Liver (tissue), 9 donors: ENCODE measurements around the gene KLF13. TPM values are rescaled to one million over a fixed set of nuclear protein-coding genes. Genes with fewer than 3 reads are reported as not detected.

ENCODE experiments used
- DNase-seq: peaks from one replicate; pipeline ENCODE4 v3.0.0-alpha.2; 2017; ENCODE audit warnings: low spot score
- H3K27ac ChIP-seq, 2 donors: one replicate each; pipeline ENCODE4 v1.7.0; 2013; ENCODE audit warnings: inconsistent platforms in 2 of 2, low read length in 2 of 2, control low read depth in 1 of 2, low read depth in 1 of 2, mild to moderate bottlenecking in 1 of 2
- H3K27me3 ChIP-seq, 4 donors: one replicate each; pipeline versions ENCODE4 v1.6.1 to v1.7.0; 2013; ENCODE audit warnings: low read length in 3 of 4, inconsistent platforms in 1 of 4, mild to moderate bottlenecking in 1 of 4, moderate library complexity in 1 of 4; ENCODE audit not compliant: control insufficient read depth in 4 of 4, insufficient read depth in 4 of 4
- H3K36me3 ChIP-seq, 4 donors: one replicate each; pipeline versions ENCODE4 v1.6.1 to v1.7.0; 2013; ENCODE audit warnings: low read length in 3 of 4, mild to moderate bottlenecking in 3 of 4, low read depth in 1 of 4, moderate library complexity in 1 of 4; ENCODE audit not compliant: control insufficient read depth in 4 of 4, insufficient read depth in 3 of 4
- H3K4me1 ChIP-seq, 4 donors: one replicate each; pipeline versions ENCODE4 v1.6.1 to v1.7.0; 2013; ENCODE audit warnings: low read length in 3 of 4, mild to moderate bottlenecking in 3 of 4, moderate library complexity in 1 of 4; ENCODE audit not compliant: control insufficient read depth in 4 of 4, insufficient read depth in 4 of 4
- H3K4me3 ChIP-seq, 3 donors: one replicate each; pipeline versions ENCODE4 v1.6.1 to v1.7.0; 2013; ENCODE audit warnings: low read length in 3 of 3, control low read depth in 1 of 3, low read depth in 1 of 3, mild to moderate bottlenecking in 1 of 3
- H3K9ac ChIP-seq, 2 donors: one replicate each; pipeline ENCODE4 v1.7.0; 2013; ENCODE audit warnings: low read length in 2 of 2, mild to moderate bottlenecking in 2 of 2, moderate library complexity in 2 of 2, control low read depth in 1 of 2, low read depth in 1 of 2
- H3K9me3 ChIP-seq, 4 donors: one replicate each; pipeline versions ENCODE4 v1.6.1 to v1.7.0; 2013; ENCODE audit warnings: low read length in 3 of 4; ENCODE audit not compliant: control insufficient read depth in 4 of 4
- CTCF ChIP-seq: fragments of 150-350 bp; IDR thresholded peaks from 2 replicates; pipeline ENCODE4 v1.5.1; 2017; ENCODE audit warnings: improper control_type of control experiment, low read depth, low read length; ENCODE audit not compliant: missing input control
- EGR1 ChIP-seq, 2 donors: IDR thresholded peaks; 2 replicates each; pipeline ENCODE4 v1.6.1; 2016 to 2018; ENCODE audit warnings: antibody characterized with exemption in 2 of 2, low read depth in 2 of 2
- FOXA1 ChIP-seq: IDR thresholded peaks from 2 replicates; pipeline ENCODE4 v1.6.1; 2016; ENCODE audit warnings: antibody characterized with exemption
- GABPA ChIP-seq, 2 donors: IDR thresholded peaks in 1 of 2; conservative IDR thresholded peaks in 1 of 2; 2 replicates each; pipeline ENCODE4 v1.6.1; 2016; ENCODE audit warnings: antibody characterized with exemption in 2 of 2, mild to moderate bottlenecking in 1 of 2, moderate library complexity in 1 of 2
- HNF4A ChIP-seq, 2 donors: conservative IDR thresholded peaks; 2 replicates each; pipeline ENCODE4 v1.6.1; 2016; ENCODE audit warnings: antibody characterized with exemption in 2 of 2, mild to moderate bottlenecking in 2 of 2
- JUND ChIP-seq, 2 donors: IDR thresholded peaks; 2 replicates each; pipeline ENCODE4 v1.6.1; 2016; ENCODE audit warnings: antibody characterized with exemption in 2 of 2
- MAX ChIP-seq: IDR thresholded peaks from 2 replicates; pipeline ENCODE4 v1.6.1; 2016; ENCODE audit warnings: antibody characterized with exemption
- NR2F2 ChIP-seq: IDR thresholded peaks from 2 replicates; pipeline ENCODE4 v1.6.1; 2016; ENCODE audit warnings: antibody characterized with exemption
- RAD21 ChIP-seq, 2 donors: IDR thresholded peaks; 2 replicates each; pipeline ENCODE4 v1.6.1; 2016; ENCODE audit warnings: antibody characterized with exemption in 2 of 2, mild to moderate bottlenecking in 2 of 2
- REST ChIP-seq: IDR thresholded peaks from 2 replicates; pipeline ENCODE4 v1.6.1; 2016; ENCODE audit warnings: antibody characterized with exemption, mild to moderate bottlenecking
- SP1 ChIP-seq: IDR thresholded peaks from 2 replicates; pipeline ENCODE4 v1.6.1; 2018; ENCODE audit warnings: antibody characterized with exemption, mild to moderate bottlenecking
- YY1 ChIP-seq: IDR thresholded peaks from 2 replicates; pipeline ENCODE4 v1.6.1; 2016; ENCODE audit warnings: antibody characterized with exemption, mild to moderate bottlenecking
- ZBTB33 ChIP-seq: IDR thresholded peaks from 2 replicates; pipeline ENCODE4 v1.6.1; 2016; ENCODE audit warnings: antibody characterized with exemption
- WGBS: extraction: QIAGEN DNeasy Blood & Tissue Kit; methylation state at CpG from one replicate; pipeline ENCODE4 v1.1.7; 2013; 5-methylcytosine and 5-hydroxymethylcytosine counted together
- polyA plus RNA-seq, 2 donors: library from polyadenylated mRNA; stranded (reverse) in 1 of 2; unstranded in 1 of 2; fragments of 200-250 nt in 1 of 2; fragments of >200 nt in 1 of 2; fragmentation: Nextera tagmentation in 1 of 2; extraction: Ambion mirVana in 1 of 2; gene quantifications; one replicate each; pipeline versions ENCODE4 v1.2.1 to v1.2.3, GENCODE V29; 2013 to 2015
- total RNA-seq, 2 donors: library from RNA; depleted of rRNA; stranded (reverse); fragments of >200 nt; gene quantifications; one replicate each; pipeline ENCODE4 v1.2.3, GENCODE V29; 2014
- donor health status: healthy.
- donor health status: healthy.
- donor health status: healthy.
- donor health status: healthy.
- donor health status: healthy.

The KLF13 gene
- total and polyA plus RNA-seq, 4 donors: 17.4 to 77.1 (median 57.5) TPM

DNA sequence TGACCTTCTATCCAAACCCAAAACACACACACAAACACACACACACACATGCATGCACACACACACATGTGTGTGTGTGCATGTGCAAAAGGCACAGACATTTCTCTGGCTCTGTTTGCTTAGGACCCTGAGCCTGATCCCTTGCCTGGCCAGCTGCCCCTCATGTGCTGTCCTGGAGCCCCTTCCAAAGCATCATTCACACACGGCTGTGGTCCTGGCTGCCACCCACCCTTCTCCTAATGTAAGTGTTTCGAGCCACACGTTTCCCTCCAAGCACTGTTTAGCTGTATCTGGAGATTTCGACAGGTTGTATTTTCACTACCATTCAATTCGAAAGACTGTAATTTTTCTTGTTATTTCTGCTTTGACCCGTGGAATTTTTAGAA, 45.8 kb upstream of the KLF13 start:
- no peak for DNase-seq
- WGBS: 89% methylated on average over 6 of the region's 6 CpGs

GRCh38 chr15:31283043-31283442, 43.6 kb upstream of the KLF13 start:
- Histone ChIP-seq H3K4me1 (peaks cover 5 to 24% (median 16%) of the 10 kb centered on the region in 4 donors), H3K9ac (no peak overlapping the region), H3K27me3 (no peaks in the 10 kb centered on the region), H3K27ac (no peak overlapping the region), H3K36me3 (no peaks in the 10 kb centered on the region), H3K4me3 (no peak overlapping the region), H3K9me3 (peaks cover 0 to 5% (median 0%) of the 10 kb centered on the region in 4 donors)
- WGBS: 96% methylated on average over 4 of the region's 4 CpGs
- DNase-seq: peak; percentile 70
- TF ChIP-seq YY1: no peak
- no peak for TF ChIP-seq SP1
- TF ChIP-seq ZBTB33: no peak
- TF ChIP-seq RAD21 (IDR thresholded peaks at IDR 0.05): no peak
- no peak for TF ChIP-seq NR2F2
- TF ChIP-seq GABPA (IDR thresholded peaks at IDR 0.05 in 1 of 2, conservative IDR thresholded peaks at IDR 0.05 in 1 of 2): no peak
- TF ChIP-seq JUND (IDR thresholded peaks at IDR 0.05): no peak
- no peak for TF ChIP-seq CTCF
- TF ChIP-seq EGR1 (IDR thresholded peaks at IDR 0.05; ENCODE audit: low read depth in 2 of 2): no peak

More for the DNA sequence above, 45.8 kb upstream of the KLF13 start:
- Histone ChIP-seq H3K9ac (no peak overlapping the region), H3K4me3 (no peak overlapping the region), H3K9me3 (no peaks in the 10 kb centered on the region), H3K36me3 (no peaks in the 10 kb centered on the region), H3K27ac (peak overlapping the region; percentile 73 to 81), H3K27me3 (no peaks in the 10 kb centered on the region), H3K4me1 (peaks cover 5 to 24% (median 16%) of the 10 kb centered on the region in 4 donors)
- TF ChIP-seq HNF4A (conservative IDR thresholded peaks at IDR 0.05) (no peak), RAD21 (IDR thresholded peaks at IDR 0.05) (no peak), NR2F2 (no peak), FOXA1 (no peak), JUND (IDR thresholded peaks at IDR 0.05) (no peak), MAX (no peak), REST (no peak), CTCF (no peak), GABPA (IDR thresholded peaks at IDR 0.05 in 1 of 2, conservative IDR thresholded peaks at IDR 0.05 in 1 of 2) (no peak), YY1 (no peak)
